Fibroblast of skin of left biceps (primary cell): ENCODE data around the gene EIF6.
"Not testable (repeated sequence)": the region's sequence is repeated elsewhere in the genome, so short reads cannot be mapped to it uniquely, and the experiment has no call there.

Experiments
- DNase-seq, 2 experiments: peaks; one replicate each; pipeline ENCODE4 v3.0.0-alpha.2; 2013; ENCODE audit warnings: low read depth in 2 of 2

The EIF6 gene

GRCh38 chr20:35254448-35254999, 30.0 kb downstream of the EIF6 start:
- DNase-seq, result no peak

DNA sequence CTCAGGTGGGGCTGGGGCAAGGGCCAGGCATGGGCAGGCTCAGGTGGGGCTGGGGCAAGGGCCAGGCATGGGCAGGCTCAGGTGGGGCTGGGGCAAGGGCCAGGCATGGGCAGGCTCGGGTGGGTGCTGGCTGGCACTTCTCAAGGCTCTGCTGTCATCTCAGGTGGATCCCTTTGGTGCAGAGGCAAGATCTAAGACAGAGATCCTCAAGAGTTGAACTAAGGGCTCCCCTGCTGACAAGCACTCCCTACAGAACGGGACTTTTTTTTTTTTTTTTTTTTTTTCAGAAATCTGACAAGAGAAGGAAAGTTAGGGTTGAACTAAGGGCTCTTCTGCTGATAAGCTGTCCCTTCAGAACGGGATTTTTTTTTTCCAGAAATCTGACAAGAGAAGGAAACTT, 31.6 kb downstream of the EIF6 start:
- DNase-seq, result no peak

DNA sequence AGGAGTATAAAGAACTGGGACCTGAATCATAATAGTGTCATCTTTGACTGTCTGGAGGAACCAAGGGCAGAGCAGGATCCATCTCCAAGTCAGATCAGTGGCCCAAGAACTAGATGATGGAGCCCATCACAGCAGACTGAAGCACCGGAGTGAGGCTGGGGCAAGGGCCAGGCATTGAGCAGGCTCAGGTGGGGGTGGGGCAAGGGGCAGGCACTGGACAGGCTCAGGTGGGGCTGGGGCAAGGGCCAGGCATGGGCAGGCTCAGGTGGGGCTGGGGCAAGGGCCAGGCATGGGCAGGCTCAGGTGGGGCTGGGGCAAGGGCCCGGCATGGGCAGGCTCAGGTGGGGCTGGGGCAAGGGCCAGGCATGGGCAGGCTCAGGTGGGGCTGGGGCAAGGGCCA, 32.0 kb downstream of the EIF6 start:
- not testable (repeated sequence) for DNase-seq

- no peak for DNase-seq
These were observed 32.5 kb downstream of the EIF6 start for GRCh38 chr20:35252037-35252461.

- DNase-seq, result no peak
These were observed 33.0 kb downstream of the EIF6 start for GRCh38 chr20:35251613-35251940.

DNA sequence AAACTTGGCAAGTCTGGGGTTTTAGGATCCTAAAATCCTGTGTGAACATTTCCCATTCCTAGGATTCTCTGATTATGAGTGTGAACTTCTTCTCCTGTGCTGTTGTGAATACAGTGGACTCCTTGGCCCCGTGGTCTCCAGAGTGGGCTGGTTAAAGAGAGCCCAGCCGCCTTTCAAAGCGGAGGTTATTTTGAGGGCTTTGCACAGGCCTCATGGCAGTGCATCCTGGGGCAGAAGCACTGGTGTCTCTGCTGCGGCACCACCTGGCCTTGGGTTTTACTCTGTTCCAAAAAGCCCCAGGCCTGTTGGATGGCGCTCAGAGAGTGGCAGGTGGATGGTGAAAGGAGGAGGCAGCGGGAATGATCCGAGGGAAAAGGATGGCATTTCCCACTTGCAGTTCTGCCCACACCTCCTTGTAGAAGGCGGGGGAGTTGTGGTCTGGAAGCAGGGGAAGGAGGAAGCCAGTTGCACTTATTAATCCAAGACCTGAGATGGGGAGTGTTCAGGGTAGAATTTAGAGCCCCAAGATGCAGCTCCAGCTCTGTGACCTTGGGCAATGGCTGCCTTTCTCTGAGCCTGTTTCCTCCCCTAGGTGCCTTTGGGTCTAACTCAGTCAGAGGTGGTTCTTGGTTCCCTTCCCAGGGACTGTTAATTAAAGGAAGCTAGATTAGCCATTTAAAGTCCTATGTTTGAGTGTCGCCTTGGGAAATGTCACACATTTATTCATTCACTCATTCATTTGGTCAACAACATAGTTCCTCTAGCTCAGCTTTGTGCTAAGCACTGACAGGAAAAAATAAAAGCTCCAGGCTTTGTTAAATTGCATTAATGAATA, 35.7 kb downstream of the EIF6 start:
- no peak for DNase-seq

DNA sequence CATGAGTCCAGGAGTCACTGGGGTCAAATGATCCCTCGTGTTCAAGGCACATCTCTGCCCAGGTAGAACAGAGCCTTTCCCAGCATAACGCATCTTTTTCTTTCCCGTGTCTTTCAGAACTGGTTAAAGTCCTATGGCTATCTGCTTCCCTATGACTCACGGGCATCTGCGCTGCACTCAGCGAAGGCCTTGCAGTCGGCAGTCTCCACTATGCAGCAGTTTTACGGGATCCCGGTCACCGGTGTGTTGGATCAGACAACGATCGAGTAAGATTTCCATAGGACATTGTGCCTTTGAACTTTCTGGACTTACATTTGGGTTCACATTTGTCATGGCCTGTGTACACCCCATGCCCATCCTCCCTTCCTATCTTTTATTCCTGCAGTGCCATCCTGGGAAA, 37.8 kb downstream of the EIF6 start:
- DNase-seq, result no peak

- DNase-seq, result no peak
These were observed 40.6 kb downstream of the EIF6 start for GRCh38 chr20:35243986-35244385.

- no peak for DNase-seq
These were observed 41.3 kb downstream of the EIF6 start for GRCh38 chr20:35243317-35243716.

DNA sequence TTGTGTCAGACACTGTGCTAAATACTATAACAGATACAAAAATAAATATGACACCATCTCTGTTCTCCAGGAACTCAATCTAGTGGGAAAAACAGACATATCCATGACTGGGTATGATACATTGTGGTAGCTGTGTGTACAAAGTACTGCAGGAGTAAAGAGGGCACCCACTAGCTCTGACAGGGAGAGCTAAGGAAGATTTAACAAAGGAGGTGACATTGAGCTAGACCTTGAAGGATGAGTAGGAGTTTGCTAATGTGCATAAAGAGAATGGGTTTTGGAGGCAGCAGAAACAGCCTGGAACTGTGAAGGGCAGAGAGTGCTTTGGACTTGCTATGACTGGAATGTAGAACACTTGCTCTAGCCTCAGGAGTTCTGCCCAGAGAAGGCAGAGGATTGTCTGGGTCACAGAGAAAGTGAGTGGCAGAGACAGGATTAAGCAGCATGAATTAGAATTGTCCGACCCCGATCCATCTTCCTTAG, 43.7 kb downstream of the EIF6 start:
- DNase-seq, result no peak

DNA sequence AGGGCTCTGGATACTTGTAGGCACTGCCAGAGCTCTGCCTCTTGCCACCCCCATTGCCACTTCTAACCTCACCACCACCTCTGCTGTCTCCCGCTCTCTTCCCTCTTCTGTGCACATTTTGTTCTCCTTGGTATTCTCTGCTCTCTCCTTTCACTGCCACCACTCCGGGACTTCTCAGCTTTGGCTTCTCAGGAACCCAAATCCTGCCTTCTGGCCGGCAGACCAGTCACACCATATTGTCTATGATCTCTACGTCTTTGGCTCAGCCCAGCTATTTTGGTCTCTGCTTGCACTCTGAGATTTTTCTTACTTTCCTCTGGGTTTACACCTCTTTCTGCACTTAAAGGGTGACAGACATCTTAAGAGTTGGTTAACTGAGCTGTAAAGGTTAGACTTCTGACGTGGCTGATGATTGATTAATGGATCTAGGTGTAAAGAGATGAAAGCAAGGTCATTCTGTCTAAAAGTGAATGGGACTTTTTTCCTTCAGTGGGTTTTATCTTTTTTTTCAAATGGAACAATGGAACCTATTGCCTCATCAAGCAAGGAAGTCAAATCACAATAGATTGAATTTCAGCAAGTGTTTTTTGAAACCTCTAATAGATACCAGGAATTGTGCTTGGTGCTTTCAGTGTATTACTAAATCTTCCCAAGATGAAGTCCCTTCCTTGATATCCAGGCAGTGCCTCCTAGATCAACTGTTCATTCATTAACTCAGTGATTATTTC, 44.3 kb downstream of the EIF6 start:
- DNase-seq, result no peak

- DNase-seq, result no peak
These were observed 45.8 kb downstream of the EIF6 start for GRCh38 chr20:35238735-35239134.

- no peak for DNase-seq
These were observed 46.4 kb downstream of the EIF6 start for GRCh38 chr20:35238170-35238569.

GRCh38 chr20:35237486-35237885, 47.1 kb downstream of the EIF6 start:
- no peak for DNase-seq

- DNase-seq, result no peak
These were observed 48.7 kb downstream of the EIF6 start for GRCh38 chr20:35235881-35236280.

- DNase-seq, result peak; percentile 75
These were observed 52.0 kb downstream of the EIF6 start for GRCh38 chr20:35232575-35232974.
